Measurements from ENCODE around the gene NAV2. TPM values are rescaled to one million over a fixed set of nuclear protein-coding genes. Genes with fewer than 3 reads are reported as not detected.

The NAV2 gene
- total RNA-seq, 4 donors from 2014 or later = 9.1 to 34.7 (median 22.2) TPM

DNA sequence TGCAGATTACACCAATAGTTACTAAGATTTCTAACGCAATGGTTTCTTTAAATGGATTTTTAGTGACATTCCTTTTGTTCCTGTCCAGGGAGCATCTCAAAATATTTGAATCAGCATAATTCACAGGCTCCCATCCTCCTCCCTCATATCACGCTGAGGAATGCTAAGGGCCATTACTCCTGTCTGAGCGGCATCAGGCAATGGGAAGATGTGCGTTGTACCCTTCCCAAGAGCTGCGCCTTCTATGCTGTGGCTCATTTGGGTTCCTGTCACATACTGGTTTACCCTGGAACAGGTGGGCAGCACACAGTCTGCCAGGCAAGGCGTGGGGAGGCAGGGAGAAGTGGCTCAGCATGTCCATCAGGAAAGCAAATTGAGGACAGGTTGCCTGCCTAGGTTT is 325.8 kb downstream of the NAV2 start:
- Histone ChIP-seq H3K27me3 (no peaks in the 10 kb centered on the region), H3K27ac (no peak overlapping the region), H3K36me3 (peaks cover 18% of the 10 kb centered on the region), H3K4me1 (no peaks in the 10 kb centered on the region), H3K9me3 (no peaks in the 10 kb centered on the region), H3K4me3 (no peak overlapping the region)
- no peak for DNase-seq (ENCODE audit: low spot score in 2 of 2)
- TF ChIP-seq, protein P1, sequence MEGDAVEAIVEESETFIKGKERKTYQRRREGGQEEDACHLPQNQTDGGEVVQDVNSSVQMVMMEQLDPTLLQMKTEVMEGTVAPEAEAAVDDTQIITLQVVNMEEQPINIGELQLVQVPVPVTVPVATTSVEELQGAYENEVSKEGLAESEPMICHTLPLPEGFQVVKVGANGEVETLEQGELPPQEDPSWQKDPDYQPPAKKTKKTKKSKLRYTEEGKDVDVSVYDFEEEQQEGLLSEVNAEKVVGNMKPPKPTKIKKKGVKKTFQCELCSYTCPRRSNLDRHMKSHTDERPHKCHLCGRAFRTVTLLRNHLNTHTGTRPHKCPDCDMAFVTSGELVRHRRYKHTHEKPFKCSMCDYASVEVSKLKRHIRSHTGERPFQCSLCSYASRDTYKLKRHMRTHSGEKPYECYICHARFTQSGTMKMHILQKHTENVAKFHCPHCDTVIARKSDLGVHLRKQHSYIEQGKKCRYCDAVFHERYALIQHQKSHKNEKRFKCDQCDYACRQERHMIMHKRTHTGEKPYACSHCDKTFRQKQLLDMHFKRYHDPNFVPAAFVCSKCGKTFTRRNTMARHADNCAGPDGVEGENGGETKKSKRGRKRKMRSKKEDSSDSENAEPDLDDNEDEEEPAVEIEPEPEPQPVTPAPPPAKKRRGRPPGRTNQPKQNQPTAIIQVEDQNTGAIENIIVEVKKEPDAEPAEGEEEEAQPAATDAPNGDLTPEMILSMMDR (IDR thresholded peaks at IDR 0.05) = no peak
- TF ChIP-seq POLR2AphosphoS5 (IDR thresholded peaks at IDR 0.05) (no peak), EP300 (IDR thresholded peaks at IDR 0.05) (no peak), POLR2A (IDR thresholded peaks at IDR 0.05) (no peak)
- 69% methylated on average over 6 of the region's 6 CpGs for WGBS

DNA sequence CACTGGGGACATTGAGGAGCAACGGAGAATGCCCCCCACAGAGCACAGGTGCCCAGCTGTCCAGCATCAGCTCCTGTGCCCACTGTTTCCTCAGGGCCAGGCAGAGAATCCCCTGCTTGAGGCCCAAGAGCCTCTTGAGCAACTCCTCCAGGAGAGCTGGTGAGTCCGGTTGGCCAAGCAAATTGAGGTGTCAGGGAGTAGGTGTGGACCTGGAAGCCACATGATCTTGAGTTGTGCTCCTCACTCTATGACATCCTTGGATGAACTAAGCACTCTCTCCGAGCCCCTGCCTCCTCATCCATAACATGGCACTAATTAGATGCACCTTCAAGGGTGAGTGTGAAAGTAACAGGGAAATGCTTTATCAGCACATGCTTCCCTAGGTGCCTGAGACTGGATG is 326.3 kb downstream of the NAV2 start:
- WGBS = 94% methylated on average over 3 of the region's 3 CpGs
- TF ChIP-seq, protein P1 (IDR thresholded peaks at IDR 0.05) = no peak
- TF ChIP-seq POLR2A (IDR thresholded peaks at IDR 0.05) (no peak), POLR2AphosphoS5 (IDR thresholded peaks at IDR 0.05) (no peak), EP300 (IDR thresholded peaks at IDR 0.05) (no peak)
- Histone ChIP-seq H3K4me3 (no peak overlapping the region), H3K27me3 (no peaks in the 10 kb centered on the region), H3K27ac (no peak overlapping the region), H3K4me1 (no peaks in the 10 kb centered on the region), H3K36me3 (peaks cover 18% of the 10 kb centered on the region), H3K9me3 (no peaks in the 10 kb centered on the region)
- no peak for DNase-seq (ENCODE audit: low spot score in 2 of 2)

DNA sequence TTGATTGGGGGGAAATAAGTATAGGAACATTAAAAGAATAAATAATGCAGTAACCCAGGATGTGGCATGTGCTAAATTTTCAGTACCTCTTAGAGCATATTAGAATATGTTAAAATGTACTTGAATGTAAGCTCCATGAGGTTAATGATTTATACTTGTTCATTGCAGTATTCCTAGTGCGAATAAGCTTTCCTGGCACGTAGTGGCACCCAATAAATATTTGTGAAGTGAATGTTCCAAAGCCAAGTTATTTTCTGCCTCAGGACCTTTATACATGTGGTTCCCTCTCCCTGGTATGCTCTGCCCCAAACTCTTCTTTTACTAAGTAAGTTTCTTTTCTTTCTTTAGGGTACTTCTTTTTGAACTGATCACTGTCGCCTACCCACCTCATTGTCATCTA is 328.9 kb downstream of the NAV2 start:
- TF ChIP-seq POLR2A (IDR thresholded peaks at IDR 0.05) = no peak
- no peak for TF ChIP-seq POLR2AphosphoS5 (IDR thresholded peaks at IDR 0.05)
- TF ChIP-seq EP300 (IDR thresholded peaks at IDR 0.05) = no peak
- TF ChIP-seq, protein P1 (IDR thresholded peaks at IDR 0.05) = no peak
- 75% methylated on average over 3 of the region's 3 CpGs for WGBS
- H3K4me1 ChIP-seq = no peaks in the 10 kb centered on the region
- no peaks in the 10 kb centered on the region for H3K27me3 ChIP-seq
- H3K36me3 ChIP-seq = peaks cover 34% of the 10 kb centered on the region
- DNase-seq (ENCODE audit: low spot score in 2 of 2) = no peak
- no peak overlapping the region for H3K27ac ChIP-seq
- no peaks in the 10 kb centered on the region for H3K9me3 ChIP-seq
- no peak overlapping the region for H3K4me3 ChIP-seq

DNA sequence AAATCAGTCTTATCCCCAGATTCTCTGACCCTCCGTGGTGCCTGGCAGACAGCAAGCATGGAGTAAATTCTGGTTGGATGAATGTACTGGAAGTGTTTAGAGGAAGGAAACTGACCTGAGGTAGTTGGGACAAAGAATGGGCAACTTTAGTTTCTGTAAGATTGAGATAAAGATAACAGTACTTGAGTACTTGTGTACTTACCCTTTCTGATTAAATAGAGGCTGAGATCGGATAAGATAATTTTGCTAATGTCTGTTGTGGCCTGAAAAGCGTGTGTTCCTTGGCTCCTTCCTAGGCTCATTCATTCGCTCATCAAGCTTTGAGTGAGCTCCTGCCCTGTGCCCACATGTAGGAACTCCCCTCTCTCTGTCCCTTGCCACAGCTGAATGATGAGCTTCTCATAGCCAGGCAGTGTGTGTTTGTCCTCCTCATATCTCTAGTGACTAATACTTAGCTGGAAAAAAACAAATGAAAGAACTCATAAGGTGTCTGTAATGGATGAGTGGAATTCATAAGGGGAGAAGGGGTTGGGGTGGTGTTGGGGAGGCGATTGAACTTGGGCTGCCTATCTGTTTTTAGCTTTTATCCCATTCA is 329.5 kb downstream of the NAV2 start:
- no peak for DNase-seq (ENCODE audit: low spot score in 2 of 2)
- no peak for TF ChIP-seq POLR2A (IDR thresholded peaks at IDR 0.05)
- TF ChIP-seq, protein P1 (IDR thresholded peaks at IDR 0.05) = no peak
- TF ChIP-seq EP300 (IDR thresholded peaks at IDR 0.05) = no peak
- TF ChIP-seq POLR2AphosphoS5 (IDR thresholded peaks at IDR 0.05) = no peak
- Histone ChIP-seq H3K4me1 (no peaks in the 10 kb centered on the region), H3K27ac (no peak overlapping the region), H3K9me3 (no peaks in the 10 kb centered on the region), H3K36me3 (peaks cover 34% of the 10 kb centered on the region), H3K27me3 (no peaks in the 10 kb centered on the region), H3K4me3 (no peak overlapping the region)
- 84% methylated on average over 5 of the region's 5 CpGs for WGBS

DNA sequence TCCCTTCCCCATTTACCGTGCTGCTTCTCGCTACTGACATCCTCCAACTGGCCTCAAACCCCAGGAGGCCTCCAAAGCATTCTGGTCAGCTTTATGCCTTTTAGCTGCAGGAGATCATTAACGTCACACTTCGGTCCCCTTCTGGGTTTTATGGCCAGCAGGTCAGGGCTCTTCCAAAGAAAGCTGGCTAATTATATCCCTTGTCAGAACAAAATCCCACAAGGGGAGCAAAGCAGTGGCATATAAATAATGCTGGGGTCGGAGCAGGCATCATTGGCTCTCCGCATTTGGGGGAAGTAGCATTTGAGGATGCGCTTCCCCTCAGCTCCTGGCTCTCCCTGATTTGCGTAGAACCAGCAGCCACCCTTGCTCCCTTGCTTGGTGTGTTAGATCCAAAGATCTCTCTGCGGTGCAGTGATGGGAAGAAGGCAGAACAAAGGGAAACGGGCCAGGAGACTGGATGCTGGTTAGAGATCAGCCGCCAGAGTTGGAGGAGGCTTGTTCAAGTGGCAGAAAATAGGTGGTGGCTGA is 330.2 kb downstream of the NAV2 start:
- peaks cover 33% of the 10 kb centered on the region for H3K36me3 ChIP-seq
- H3K27me3 ChIP-seq = no peaks in the 10 kb centered on the region
- H3K4me1 ChIP-seq = no peaks in the 10 kb centered on the region
- DNase-seq (ENCODE audit: low spot score in 2 of 2) = no peak
- H3K4me3 ChIP-seq = no peak overlapping the region
- TF ChIP-seq, protein P1 (IDR thresholded peaks at IDR 0.05) = no peak
- TF ChIP-seq POLR2A (IDR thresholded peaks at IDR 0.05) (no peak), EP300 (IDR thresholded peaks at IDR 0.05) (no peak), POLR2AphosphoS5 (IDR thresholded peaks at IDR 0.05) (no peak)
- 76% methylated on average over 11 of the region's 11 CpGs for WGBS
- H3K27ac ChIP-seq = no peak overlapping the region
- no peaks in the 10 kb centered on the region for H3K9me3 ChIP-seq
